Activated naive CD4-positive, alpha-beta T cell treated with Interleukin-2 at 50 U/mL for 16 hours (primary cell): Measurements from ENCODE around the gene DNAAF1.

Experiments used
- DNase-seq: peaks from one replicate; pipeline ENCODE4 v3.0.0-alpha.2; 2020

DNAAF1 gene

DNA sequence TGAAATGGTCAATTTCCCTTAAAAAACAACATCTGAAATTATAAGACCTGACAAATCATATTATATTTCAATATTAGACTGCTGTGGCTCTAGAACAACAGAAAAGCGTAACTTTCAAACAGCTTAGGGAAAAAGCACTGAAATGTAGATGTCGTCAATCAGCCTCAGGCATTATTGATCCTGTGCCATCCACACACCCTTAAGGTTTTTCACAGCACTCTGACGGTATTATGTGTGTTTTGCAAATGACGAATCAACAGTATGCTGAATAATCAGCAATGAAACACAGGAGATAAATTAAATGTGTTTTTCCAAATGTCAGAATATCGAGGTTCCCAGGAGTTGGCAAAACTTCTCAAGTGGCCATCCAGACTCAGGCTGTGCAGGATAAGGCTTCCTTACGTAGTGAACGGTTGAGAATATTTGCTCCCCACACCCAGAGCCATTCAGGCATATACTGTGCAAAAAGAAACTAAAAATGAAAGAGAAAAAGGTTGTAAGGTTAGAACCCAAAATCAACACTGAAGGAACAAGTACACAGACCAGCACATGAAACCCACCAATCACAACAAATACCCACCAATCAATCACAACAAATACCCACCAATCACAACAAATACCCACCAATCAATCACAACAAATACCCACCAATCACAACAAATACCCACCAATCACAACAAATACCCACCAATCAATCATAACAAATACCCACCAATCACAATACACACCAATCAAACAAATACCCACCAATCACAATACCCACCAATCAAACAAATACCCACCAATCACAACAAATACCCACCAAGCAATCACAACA, 20.6 kb upstream of the DNAAF1 start:
- no peak for DNase-seq

- DNase-seq, result no peak
These were observed 14.0 kb upstream of the DNAAF1 start for GRCh38 chr16:84131117-84131516.

GRCh38 chr16:84132527-84133285, 12.4 kb upstream of the DNAAF1 start:
- DNase-seq, result no peak

GRCh38 chr16:84136331-84137125, 8.6 kb upstream of the DNAAF1 start:
- DNase-seq, result no peak

- no peak for DNase-seq
These were observed 7.8 kb upstream of the DNAAF1 start for GRCh38 chr16:84137287-84137686.

DNA sequence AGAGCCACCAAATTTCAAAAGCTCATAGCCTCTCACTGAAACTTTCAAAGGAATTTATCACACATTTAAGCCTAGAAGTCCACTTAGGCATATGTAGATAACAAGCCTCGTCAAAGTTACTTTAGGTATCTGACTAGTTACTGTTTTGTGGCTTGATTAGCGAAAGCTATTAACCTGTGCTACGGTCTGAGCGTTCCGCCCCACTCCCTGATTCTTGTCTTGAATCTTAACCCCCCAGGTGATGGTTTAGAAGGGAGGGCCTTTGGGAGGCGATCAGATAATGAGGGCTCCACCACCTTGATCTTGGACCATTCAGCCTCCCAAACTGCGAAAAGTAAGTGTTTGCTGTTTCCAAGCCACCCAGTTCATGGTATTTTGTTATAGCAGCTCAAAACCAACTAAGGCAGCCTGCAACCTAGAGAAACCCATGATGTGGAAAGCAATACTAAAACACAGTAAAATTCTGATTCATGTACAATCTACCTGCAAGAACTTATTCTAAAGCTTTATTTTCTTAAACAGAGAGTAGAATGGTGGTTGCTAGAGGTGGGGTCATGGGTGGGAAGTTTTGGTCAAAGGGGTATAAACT, 7.2 kb upstream of the DNAAF1 start:
- DNase-seq, result no peak

DNA sequence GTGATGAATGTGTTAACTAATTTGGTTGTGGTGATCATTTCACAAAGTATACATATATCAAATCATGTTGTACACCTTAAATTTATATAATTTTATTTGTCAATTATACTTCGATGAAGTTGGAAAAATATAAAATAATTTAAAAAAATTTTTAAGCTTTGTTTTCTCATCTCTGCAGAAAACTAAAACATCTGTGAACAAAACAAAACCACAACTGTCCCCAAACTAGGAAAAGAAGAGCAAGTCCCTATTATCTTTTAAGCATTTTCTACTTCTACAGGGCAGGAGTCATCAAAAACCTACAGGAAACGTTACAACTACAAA, 6.6 kb upstream of the DNAAF1 start:
- no peak for DNase-seq

GRCh38 chr16:84138824-84139627, 6.1 kb upstream of the DNAAF1 start:
- no peak for DNase-seq

GRCh38 chr16:84139628-84140258, 5.4 kb upstream of the DNAAF1 start:
- no peak for DNase-seq

DNA sequence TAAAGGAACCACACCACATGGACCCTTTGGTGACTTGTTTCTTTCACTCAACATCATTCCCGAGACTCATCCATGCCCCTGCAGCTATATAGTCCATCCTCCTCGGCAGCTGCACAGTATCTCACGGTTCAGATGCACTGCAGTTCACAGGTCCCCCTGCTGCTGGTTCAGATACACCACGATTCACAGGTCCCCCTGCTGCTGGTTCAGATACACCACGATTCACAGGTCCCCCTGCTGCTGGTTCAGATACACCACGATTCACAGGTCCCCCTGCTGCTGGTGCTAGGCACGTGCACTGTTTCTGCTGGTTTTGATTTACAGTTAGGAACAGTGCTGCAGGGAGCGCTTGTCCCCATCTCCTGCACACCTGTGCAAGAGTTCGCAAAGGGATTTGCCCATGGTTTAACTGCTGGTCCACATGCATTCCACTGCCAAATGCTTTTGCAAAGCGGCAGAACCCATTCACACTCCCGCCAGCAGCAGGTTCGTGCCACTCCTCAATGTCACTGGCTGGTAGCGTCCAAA, 3.9 kb upstream of the DNAAF1 start:
- DNase-seq, result no peak

GRCh38 chr16:84143081-84143480, 2.0 kb upstream of the DNAAF1 start:
- DNase-seq, result no peak

DNA sequence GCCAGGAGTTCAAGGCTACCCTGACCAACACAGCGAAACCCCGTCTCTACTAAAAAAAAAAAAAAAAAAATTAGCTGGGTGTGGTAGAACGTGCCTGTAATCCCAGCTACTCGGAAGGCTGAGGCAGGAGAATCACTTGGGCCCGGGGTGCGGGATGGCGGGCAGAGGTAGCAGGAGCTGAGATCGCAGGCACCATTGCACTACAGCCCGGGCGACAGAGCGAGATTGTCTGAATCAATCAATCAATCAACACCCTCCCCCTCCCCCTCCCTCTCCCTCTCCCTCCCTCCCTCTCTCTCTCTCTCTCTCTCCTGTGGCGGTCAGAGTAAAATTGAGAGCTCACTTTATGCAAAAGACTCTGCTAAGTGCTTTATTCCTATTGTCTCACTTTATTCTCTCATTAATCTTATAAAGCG, 1.3 kb upstream of the DNAAF1 start:
- no peak for DNase-seq

DNA sequence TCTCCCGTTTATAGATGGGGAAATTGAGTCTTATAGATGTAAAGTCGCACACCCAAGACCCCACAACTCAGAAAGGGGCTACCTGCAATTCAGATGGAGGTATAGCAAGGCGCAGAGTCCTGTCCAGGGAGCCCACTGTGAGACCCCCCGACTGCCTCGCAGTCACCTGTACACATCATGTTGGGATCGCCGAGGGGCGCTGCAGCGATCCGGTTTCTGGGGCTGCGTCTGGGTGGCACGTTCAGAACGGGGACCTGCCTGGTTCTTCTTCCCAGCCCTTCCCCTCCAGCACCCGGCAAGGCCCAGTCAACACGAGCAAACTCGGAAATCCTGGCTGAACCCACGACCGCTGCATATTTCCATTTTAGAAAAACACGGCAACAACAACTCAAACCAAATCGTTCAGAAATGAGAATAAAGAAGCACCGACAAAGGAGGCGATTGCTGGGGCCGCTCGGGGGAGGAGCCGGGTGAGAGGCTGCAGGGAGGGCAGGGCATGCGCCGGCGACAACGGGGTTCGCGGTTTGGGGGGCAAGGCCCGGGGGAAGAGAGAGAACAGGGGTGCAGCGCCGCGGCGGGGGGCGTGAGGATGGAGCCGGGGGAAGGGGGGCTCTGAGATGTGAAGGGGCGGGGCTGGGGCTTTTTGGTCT, 774 bp upstream of the DNAAF1 start:
- peak; percentile 44 for DNase-seq

DNA sequence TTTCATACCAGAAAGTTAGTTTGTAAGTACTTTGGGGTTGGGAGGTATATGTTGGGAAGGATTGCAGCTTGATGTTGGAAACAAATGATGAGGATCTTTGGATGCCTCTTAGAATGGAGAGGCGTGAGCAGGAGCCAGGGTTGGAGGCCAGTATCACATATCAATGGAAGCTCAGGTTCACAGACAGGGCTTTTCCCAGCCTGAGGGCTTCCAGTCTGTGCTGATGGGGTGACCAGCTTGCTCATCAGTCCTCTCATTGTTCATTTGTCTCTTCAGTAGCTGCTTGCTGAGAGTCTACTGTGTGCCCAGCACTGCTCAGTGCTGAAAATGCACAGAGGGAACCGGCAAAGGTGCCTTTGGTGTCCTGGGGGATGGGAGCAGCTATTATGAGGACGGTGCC, 5.8 kb downstream of the DNAAF1 start:
- no peak for DNase-seq

DNA sequence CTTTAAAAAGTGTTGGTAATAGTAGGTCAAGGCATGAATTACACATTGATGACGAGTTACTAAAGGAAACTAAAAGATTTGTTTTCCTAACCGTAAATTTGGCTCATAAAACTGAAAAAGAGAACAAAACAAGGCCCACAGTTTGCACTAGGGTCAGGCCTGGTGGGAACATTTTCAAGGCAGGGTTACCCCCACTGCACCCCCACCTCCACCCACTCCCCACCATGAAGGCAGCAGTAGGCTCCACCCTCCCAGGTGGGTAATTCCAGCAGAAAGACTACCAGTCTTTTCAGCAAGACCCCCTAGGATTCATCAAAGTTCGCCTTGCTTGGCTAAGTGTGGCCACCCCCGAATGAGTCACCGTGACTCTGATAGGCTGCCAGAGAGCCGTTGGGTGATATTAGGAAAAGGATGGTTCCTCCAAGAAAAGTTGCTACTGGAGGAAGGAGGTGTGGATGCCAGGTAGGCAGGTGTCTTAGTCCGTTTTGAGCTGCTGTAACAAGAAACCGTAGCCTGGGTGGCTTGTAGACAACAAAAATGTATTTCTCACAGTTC, 8.6 kb downstream of the DNAAF1 start:
- DNase-seq, result no peak

- no peak for DNase-seq
These were observed 10.1 kb downstream of the DNAAF1 start for GRCh38 chr16:84155226-84155625.

GRCh38 chr16:84155771-84156170, 10.7 kb downstream of the DNAAF1 start:
- no peak for DNase-seq

DNA sequence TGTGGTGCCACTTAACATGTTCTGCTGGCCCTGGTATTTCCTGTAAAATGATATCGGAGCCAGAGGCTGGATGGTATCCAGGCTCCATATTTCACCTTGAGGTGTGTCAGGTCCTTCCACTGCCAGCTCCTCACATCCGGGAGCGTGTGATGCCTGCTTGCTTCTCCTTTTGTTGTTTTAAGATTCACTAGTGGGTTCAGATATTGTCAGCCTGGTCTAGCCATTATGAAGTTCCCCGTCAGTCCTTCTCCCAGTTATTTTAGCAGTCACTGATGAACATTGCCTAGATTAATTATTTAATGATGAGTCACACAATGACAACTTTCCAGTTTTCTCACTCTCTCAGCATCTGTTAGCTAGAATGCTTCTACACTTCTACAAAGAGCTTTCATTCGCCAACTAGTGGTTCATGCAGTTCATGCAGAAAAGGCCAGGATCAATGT, 11.3 kb downstream of the DNAAF1 start:
- no peak for DNase-seq

DNA sequence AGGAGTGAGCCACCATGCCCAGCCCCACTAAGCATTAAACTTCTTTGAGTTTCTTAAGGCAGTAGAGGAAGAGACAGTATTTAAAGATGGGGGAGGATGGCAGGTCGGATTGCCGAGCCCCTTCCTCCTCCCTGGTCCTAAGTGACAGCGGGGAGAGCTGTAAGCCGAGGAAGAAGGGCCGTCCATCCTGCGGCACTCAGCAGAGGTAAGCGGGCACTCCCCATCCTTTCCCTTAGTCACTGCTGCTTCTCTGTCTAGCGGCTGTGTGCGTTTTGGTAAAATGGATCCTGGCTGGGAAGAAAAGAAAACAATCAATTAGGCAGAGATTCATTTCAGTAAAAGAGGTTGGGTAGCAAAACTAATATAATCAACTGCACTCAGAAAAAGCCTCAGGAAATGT, 13.9 kb downstream of the DNAAF1 start:
- DNase-seq, result no peak

- DNase-seq, result no peak
These were observed 14.7 kb downstream of the DNAAF1 start for GRCh38 chr16:84159800-84160199.

DNA sequence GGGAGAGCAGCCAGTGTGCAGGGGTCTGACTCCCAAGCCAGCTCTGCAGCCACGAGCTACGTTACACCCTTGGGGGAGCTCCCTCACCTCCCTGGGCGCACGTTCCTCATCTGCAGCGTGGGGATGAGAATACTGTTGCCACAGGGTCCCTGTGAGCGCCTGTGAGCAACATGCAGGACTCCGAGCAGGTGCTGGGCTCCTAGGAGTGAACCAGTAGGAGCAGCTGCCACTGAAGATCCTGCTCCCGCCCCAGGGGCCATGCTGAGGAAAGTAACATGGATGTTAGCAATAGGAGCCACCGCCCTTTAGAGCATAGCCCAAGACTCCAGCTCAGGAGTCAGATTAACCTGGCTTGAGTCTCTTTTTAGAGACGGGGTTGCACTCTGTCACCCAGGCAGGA, 15.9 kb downstream of the DNAAF1 start:
- DNase-seq, result no peak
